H1 (cell line): ENCODE results near the gene CLN5. TPM values are rescaled to one million over a fixed set of nuclear protein-coding genes. Genes with fewer than 3 reads are reported as not detected.

Source experiments
- CTCF ChIA-PET: fragments of 300-600 bp; sonication (Branson Sonifier 250); formaldehyde crosslinking; loops from one replicate; lab custom pipeline; 2021; ENCODE audit not compliant: partially characterized antibody; lab: Charles Lee
- POLR2A ChIA-PET: fragments of 300-600 bp; sonication (Branson Sonifier 250); formaldehyde crosslinking; loops from one replicate; lab custom pipeline; 2021; ENCODE audit warnings: inconsistent platforms; ENCODE audit not compliant: partially characterized antibody; lab: Charles Lee
- DNase-seq, 2 experiments: peaks; one replicate each; pipeline versions ENCODE4 v3.0.0 to v3.0.0-alpha.2; 2010 to 2022; ENCODE audit warnings: low spot score in 2 of 2, low read depth in 1 of 2, mixed read lengths in 1 of 2
- FAIRE-seq: peaks from 2 replicates; lab custom pipeline; 2011; peaks lifted over from hg19 to GRCh38; lab: Jason Lieb, UNC
- H2AFZ ChIP-seq: 2 replicates; pipeline ENCODE4 v1.8.1; 2012; ENCODE audit warnings: low read length, inconsistent platforms
- H2AK5ac ChIP-seq: 2 replicates; pipeline ENCODE4 v1.6.1; 2013; ENCODE audit warnings: low read depth, low read length
- H2BK120ac ChIP-seq: replicated peaks from 2 replicates; pipeline ENCODE3; 2013; ENCODE audit warnings: low read depth, low read length, inconsistent platforms
- H2BK12ac ChIP-seq: 2 replicates; pipeline ENCODE4 v1.6.1; 2013; ENCODE audit warnings: low read depth, low read length
- H2BK15ac ChIP-seq: 2 replicates; pipeline ENCODE4 v1.6.1; 2013; ENCODE audit warnings: low read length
- H2BK20ac ChIP-seq: 2 replicates; pipeline ENCODE4 v1.6.1; 2013; ENCODE audit warnings: low read length
- H2BK5ac ChIP-seq: 2 replicates; pipeline ENCODE4 v1.6.1; 2013; ENCODE audit warnings: low read depth, low read length
- H3K14ac ChIP-seq: 2 replicates; pipeline ENCODE4 v1.6.1; 2013; ENCODE audit warnings: inconsistent platforms; ENCODE audit not compliant: insufficient read length
- H3K18ac ChIP-seq: 2 replicates; pipeline ENCODE4 v1.6.1; 2013; ENCODE audit warnings: low read length; ENCODE audit errors: extremely low read depth
- H3K23ac ChIP-seq: 2 replicates; pipeline ENCODE4 v1.6.1; 2013; ENCODE audit warnings: inconsistent platforms; ENCODE audit not compliant: insufficient read length
- H3K23me2 ChIP-seq: 2 replicates; pipeline ENCODE4 v1.6.1; 2013; ENCODE audit warnings: low read depth, low read length
- H3K27ac ChIP-seq: 2 replicates; pipeline ENCODE4 v1.6.1; 2011; ENCODE audit warnings: low read depth, low read length, inconsistent platforms
- H3K27me3 ChIP-seq, 4 experiments: replicated peaks in 1 of 4; 1 replicate in 1 of 4; 2 replicates in 3 of 4; pipeline versions ENCODE4 v1.6.1 to v1.8.1; 2011 to 2013; ENCODE audit warnings: low read length in 3 of 4, mild to moderate bottlenecking in 3 of 4, inconsistent platforms in 2 of 4, mixed read lengths in 2 of 4, moderate library complexity in 1 of 4; ENCODE audit not compliant: control insufficient read depth in 3 of 4, insufficient read depth in 3 of 4; ENCODE audit errors: extremely low read depth in 1 of 4
- H3K36me3 ChIP-seq, 4 experiments: 2 replicates each; pipeline versions ENCODE4 v1.6.1 to v1.8.1; 2011 to 2013; ENCODE audit warnings: mild to moderate bottlenecking in 4 of 4, low read length in 3 of 4, moderate library complexity in 2 of 4, control low read depth in 1 of 4, inconsistent platforms in 1 of 4; ENCODE audit not compliant: insufficient read depth in 4 of 4, control insufficient read depth in 2 of 4
- H3K4ac ChIP-seq: replicated peaks from 2 replicates; pipeline ENCODE3; 2013; ENCODE audit warnings: low read length, low read depth, mixed read lengths, inconsistent platforms; ENCODE audit not compliant: insufficient read length
- H3K4me1 ChIP-seq, 4 experiments: replicated peaks in 1 of 4; 1 replicate in 1 of 4; 2 replicates in 3 of 4; pipeline versions ENCODE4 v1.6.1 to v1.8.1; 2011 to 2013; ENCODE audit warnings: low read length in 3 of 4, inconsistent platforms in 2 of 4, mixed read lengths in 1 of 4; ENCODE audit not compliant: insufficient read depth in 4 of 4, control insufficient read depth in 3 of 4
- H3K4me2 ChIP-seq, 2 experiments: 2 replicates each; pipeline versions ENCODE4 v1.6.1 to v1.8.1; 2011 to 2013; ENCODE audit warnings: low read depth in 2 of 2, low read length in 2 of 2, control low read depth in 1 of 2, inconsistent platforms in 1 of 2, mild to moderate bottlenecking in 1 of 2; ENCODE audit not compliant: insufficient read depth in 1 of 2
- H3K4me3 ChIP-seq, 4 experiments: fragments of 200-600, 300-600 bp in 1 of 4; sonication (generic), shearing (Covaris generic), sonication (Bioruptor Twin) in 1 of 4; 2 replicates each; pipeline versions ENCODE4 v1.5.1 to v1.8.1; 2011 to 2016; ENCODE audit warnings: low read length in 4 of 4, low read depth in 3 of 4, control low read depth in 2 of 4, inconsistent platforms in 2 of 4, mild to moderate bottlenecking in 2 of 4, mixed read lengths in 1 of 4, moderate library complexity in 1 of 4; ENCODE audit not compliant: insufficient read depth in 2 of 4; ENCODE audit errors: extremely low read depth in 1 of 4
- H3K56ac ChIP-seq: replicated peaks from 2 replicates; pipeline ENCODE3; 2013; ENCODE audit warnings: low read depth, mild to moderate bottlenecking, mixed read lengths, low read length, inconsistent platforms; ENCODE audit not compliant: insufficient read length
- H3K79me1 ChIP-seq: 2 replicates; pipeline ENCODE4 v1.6.1; 2013; ENCODE audit warnings: low read depth, low read length, control low read depth
- H3K79me2 ChIP-seq, 2 experiments: 2 replicates each; pipeline versions ENCODE4 v1.6.1 to v1.8.1; 2012 to 2013; ENCODE audit warnings: low read length in 2 of 2, mild to moderate bottlenecking in 2 of 2, inconsistent platforms in 1 of 2; ENCODE audit not compliant: insufficient read depth in 2 of 2, control insufficient read depth in 1 of 2
- H3K9ac ChIP-seq, 4 experiments: replicated peaks in 1 of 4; 1 replicate in 1 of 4; 2 replicates in 3 of 4; pipeline versions ENCODE4 v1.6.1 to v1.8.1; 2011 to 2013; ENCODE audit warnings: low read depth in 3 of 4, low read length in 3 of 4, control low read depth in 2 of 4, mild to moderate bottlenecking in 2 of 4, moderate library complexity in 2 of 4, inconsistent platforms in 1 of 4; ENCODE audit errors: extremely low read depth in 1 of 4
- H3K9me3 ChIP-seq, 2 experiments: 2 replicates each; pipeline versions ENCODE4 v1.6.1 to v1.8.1; 2012 to 2013; ENCODE audit warnings: mild to moderate bottlenecking in 2 of 2, moderate library complexity in 2 of 2, control low read depth in 1 of 2, inconsistent platforms in 1 of 2, low read depth in 1 of 2, low read length in 1 of 2, mixed read lengths in 1 of 2; ENCODE audit not compliant: insufficient read depth in 2 of 2
- H4K20me1 ChIP-seq, 2 experiments: replicated peaks in 1 of 2; 2 replicates each; pipeline versions ENCODE3 to v1.8.1; 2011 to 2013; ENCODE audit warnings: inconsistent platforms in 2 of 2, low read length in 2 of 2, mild to moderate bottlenecking in 1 of 2; ENCODE audit not compliant: insufficient read depth in 2 of 2, control insufficient read depth in 1 of 2
- H4K5ac ChIP-seq: 2 replicates; pipeline ENCODE4 v1.6.1; 2013; ENCODE audit warnings: low read length, low read depth, mixed read lengths, inconsistent platforms; ENCODE audit not compliant: insufficient read length
- H4K8ac ChIP-seq: 2 replicates; pipeline ENCODE4 v1.8.0; 2013; ENCODE audit warnings: mild to moderate bottlenecking, moderate library complexity, low read length, inconsistent platforms; ENCODE audit not compliant: insufficient read depth; ENCODE audit errors: extremely low read depth
- H4K91ac ChIP-seq: replicated peaks from 2 replicates; pipeline ENCODE3; 2013; ENCODE audit warnings: low read length, mixed read lengths, inconsistent platforms; ENCODE audit not compliant: insufficient read length
- CHD1 ChIP-seq: IDR thresholded peaks from 2 replicates; pipeline ENCODE4 v1.6.1; 2012; ENCODE audit warnings: low read depth, low read length, improper control_type of control experiment
- JUN ChIP-seq: IDR thresholded peaks from 2 replicates; pipeline ENCODE4 v1.6.1; 2011; ENCODE audit warnings: low read depth, mild to moderate bottlenecking, improper control_type of control experiment, low read length
- SIX5 ChIP-seq: IDR thresholded peaks from 2 replicates; pipeline ENCODE4 v1.6.1; 2011; ENCODE audit warnings: mild to moderate bottlenecking, low read depth, low read length
- SP2 ChIP-seq: IDR thresholded peaks from 2 replicates; pipeline ENCODE4 v1.6.1; 2012; ENCODE audit warnings: mild to moderate bottlenecking, low read length, inconsistent platforms
- whole genome bisulfite sequencing, 2 experiments: shearing (Covaris generic) in 1 of 2; methylation state at CpG; one replicate each; pipeline versions ENCODE4 v1.1.6 to v1.1.7; 2013 to 2015; ENCODE audit warnings: low lambda C conversion rate in 2 of 2, mixed read lengths in 2 of 2, inconsistent platforms in 1 of 2, low coverage in 1 of 2, missing lambda C conversion rate in 1 of 2; ENCODE audit not compliant: insufficient replicate concordance in 2 of 2, insufficient coverage in 1 of 2, insufficient read length in 1 of 2; ENCODE audit errors: extremely low coverage in 1 of 2, missing lambda C conversion rate in 1 of 2; 5-methylcytosine and 5-hydroxymethylcytosine counted together
- polyA plus RNA-seq, 7 experiments: library from polyadenylated mRNA; depleted of rRNA in 3 of 7; stranded (reverse) in 5 of 7; unstranded in 2 of 7; fragments of >200 nt in 5 of 7; fragments of 200-250 nt in 2 of 7; gene quantifications; 1 replicate in 5 of 7; 2 replicates in 1 of 7; 4 replicates in 1 of 7; pipeline versions ENCODE4 v1.2.1 to v1.2.3, GENCODE V29; 2011 to 2013; ENCODE audit warnings: missing spikeins in 2 of 7, mixed read lengths in 2 of 7
- total RNA-seq: library from RNA; stranded (reverse); fragmentation: NEBNext Ultra II Directional; extraction: Animal tissue kit (Norgen Biotek cat#: 25700); gene quantifications from 2 replicates; pipeline ENCODE4 v1.2.1, GENCODE V29; 2021

The CLN5 gene
- total and polyA plus RNA-seq, 2 of the 8 experiments (the other 6 are each of a cell fraction or from before 2014, with no cell fraction given): 5.3 to 10.1 TPM

DNA sequence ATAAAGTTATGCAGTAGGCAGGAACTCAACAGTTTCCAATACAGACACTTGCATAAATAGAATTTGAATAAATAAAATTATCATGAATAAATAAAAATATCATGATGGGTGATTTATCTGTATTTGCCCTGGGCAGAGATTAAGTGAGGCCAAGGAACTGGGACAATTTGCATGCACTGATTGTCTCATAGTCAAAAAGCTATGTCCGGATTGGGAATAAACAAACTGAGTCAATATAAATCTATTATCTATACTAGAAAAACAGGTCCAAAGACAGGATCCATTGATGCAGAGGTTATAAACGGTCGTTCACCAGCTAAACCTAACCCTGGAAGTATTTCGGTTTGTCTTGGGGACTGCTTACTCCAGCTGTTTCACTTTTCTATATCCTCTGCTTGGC, 61.3 kb downstream of the CLN5 start:
- Histone ChIP-seq H3K9me3 (no peaks in the 10 kb centered on the region), H4K5ac (no peak overlapping the region), H3K56ac (no peak overlapping the region), H2BK120ac (no peak overlapping the region), H3K23me2 (no peaks in the 10 kb centered on the region), H3K18ac (no peak overlapping the region), H2BK20ac (no peak overlapping the region), H2BK15ac (no peak overlapping the region), H3K27me3 (no peaks in the 10 kb centered on the region), H2AFZ (no peak overlapping the region), H3K14ac (no peak overlapping the region), H3K4me1 (peaks cover 0 to 10% (median 5%) of the 10 kb centered on the region in 4 experiments; a peak in 2 of 7 replicates), H3K79me1 (no peaks in the 10 kb centered on the region), H4K91ac (no peak overlapping the region), H4K8ac (no peak overlapping the region), H3K9ac (no peak overlapping the region), H3K36me3 (peaks cover 2 to 25% (median 9%) of the 10 kb centered on the region in 4 experiments; a peak in 5 of 8 replicates), H2AK5ac (no peak overlapping the region), H3K79me2 (no peaks in the 10 kb centered on the region), H2BK5ac (no peak overlapping the region), H4K20me1 (peaks cover 0 to 4% of the 10 kb centered on the region in 2 experiments), H2BK12ac (no peak overlapping the region), H3K27ac (no peak overlapping the region), H3K4ac (no peak overlapping the region), H3K23ac (no peak overlapping the region), H3K4me3 (no peak overlapping the region), H3K4me2 (no peak overlapping the region)
- 96% methylated on average over 4 of the region's 4 CpGs; no CpG with 5 or more reads in 1 of the 2 experiments for WGBS, 2 experiments
- no peak for TF ChIP-seq CHD1
- no peak for TF ChIP-seq SIX5
- TF ChIP-seq JUN: no peak
- no peak for TF ChIP-seq SP2
- DNase-seq (no peak), FAIRE-seq (no peak)
- ChIA-PET CTCF (interaction anchor here (0.9 to 1.2 kb wide), 3 partner anchors 9 to 512 kb away, joined by 3 read pairs; no protein-coding TSS in a partner anchor), POLR2A (interaction anchor here (1.0 kb wide), 1 partner anchor 165 kb away, joined by 3 read pairs; no protein-coding TSS in a partner anchor)

Other genes starting within 250 kb of the CLN5 start
- gene KCTD12, start 105.7 kb upstream of the CLN5 start, total RNA-seq: 9.1 and 9.6 TPM in 2 replicates
- gene KCTD12, start 105.7 kb upstream of the CLN5 start, polyA plus RNA-seq (2011; rRNA removed): 2.5 and 2.7 TPM in 2 replicates
- not detected in 2 replicates for gene ACOD1, start 43.6 kb upstream of the CLN5 start, total RNA-seq
- gene ACOD1, start 43.6 kb upstream of the CLN5 start, polyA plus RNA-seq (2011; rRNA removed): not detected in 2 replicates
- 14.9 and 15.5 TPM in 2 replicates for gene FBXL3, start 35.1 kb downstream of the CLN5 start, total RNA-seq
- 4.2 and 4.9 TPM in 2 replicates for gene FBXL3, start 35.1 kb downstream of the CLN5 start, polyA plus RNA-seq (2011; rRNA removed)